ENCODE results near the gene PDE3A. TPM values are rescaled to one million over a fixed set of nuclear protein-coding genes. Genes with fewer than 3 reads are reported as not detected.

PDE3A gene
- polyA plus RNA-seq, 1 experiment = 3.5 TPM

- ChIA-PET CTCF (no interaction called here), POLR2A (no interaction called here)
- TF ChIP-seq CTCF (IDR thresholded peaks at IDR 0.05; ENCODE audit: insufficient read depth, low read depth, low read length) = no peak
- no peak for DNase-seq (ENCODE audit: low read depth)
- Histone ChIP-seq H3K4me3 (ENCODE audit: low read depth, low read length) (no peak overlapping the region), H3K27me3 (ENCODE audit: control insufficient read depth, insufficient read depth, low read length) (no peaks in the 10 kb centered on the region), H3K36me3 (ENCODE audit: control insufficient read depth, insufficient read depth, low read length) (no peaks in the 10 kb centered on the region)
Observed at GRCh38 chr12:20443255-20443654, 74.9 kb downstream of the PDE3A start.

GRCh38 chr12:20443792-20444191, 75.5 kb downstream of the PDE3A start:
- Histone ChIP-seq H3K4me3 (ENCODE audit: low read depth, low read length) (no peak overlapping the region), H3K27me3 (ENCODE audit: control insufficient read depth, insufficient read depth, low read length) (no peaks in the 10 kb centered on the region), H3K36me3 (ENCODE audit: control insufficient read depth, insufficient read depth, low read length) (no peaks in the 10 kb centered on the region)
- CTCF ChIA-PET = no interaction called here
- no peak for DNase-seq (ENCODE audit: low read depth)
- no peak for TF ChIP-seq CTCF (IDR thresholded peaks at IDR 0.05; ENCODE audit: insufficient read depth, low read depth, low read length)
- POLR2A ChIA-PET = no interaction called here

GRCh38 chr12:20444595-20445170, 76.3 kb downstream of the PDE3A start:
- no peak for TF ChIP-seq CTCF (IDR thresholded peaks at IDR 0.05; ENCODE audit: insufficient read depth, low read depth, low read length)
- Histone ChIP-seq H3K36me3 (ENCODE audit: control insufficient read depth, insufficient read depth, low read length) (no peaks in the 10 kb centered on the region), H3K27me3 (ENCODE audit: control insufficient read depth, insufficient read depth, low read length) (no peaks in the 10 kb centered on the region), H3K4me3 (ENCODE audit: low read depth, low read length) (no peak overlapping the region)
- ChIA-PET POLR2A (no interaction called here), CTCF (interaction anchor here (0.8 kb wide), 1 partner anchor 157 kb away, joined by 3 read pairs; no protein-coding TSS in a partner anchor)
- no peak for DNase-seq (ENCODE audit: low read depth)

- ChIA-PET POLR2A (no interaction called here), CTCF (no interaction called here)
- DNase-seq (ENCODE audit: low read depth) = no peak
Observed at GRCh38 chr12:20445687-20446086, 77.3 kb downstream of the PDE3A start.

GRCh38 chr12:20446836-20447235, 78.5 kb downstream of the PDE3A start:
- H3K4me3 ChIP-seq (ENCODE audit: low read depth, low read length) = no peak overlapping the region
- no peaks in the 10 kb centered on the region for H3K36me3 ChIP-seq (ENCODE audit: control insufficient read depth, insufficient read depth, low read length)
- DNase-seq (ENCODE audit: low read depth) = no peak
- CTCF ChIA-PET = no interaction called here
- POLR2A ChIA-PET = no interaction called here
- no peaks in the 10 kb centered on the region for H3K27me3 ChIP-seq (ENCODE audit: control insufficient read depth, insufficient read depth, low read length)
- no peak for TF ChIP-seq CTCF (IDR thresholded peaks at IDR 0.05; ENCODE audit: insufficient read depth, low read depth, low read length)

More at GRCh38 chr12:20445687-20446086, 77.3 kb downstream of the PDE3A start:
- no peaks in the 10 kb centered on the region for H3K27me3 ChIP-seq (ENCODE audit: control insufficient read depth, insufficient read depth, low read length)
- no peak overlapping the region for H3K4me3 ChIP-seq (ENCODE audit: low read depth, low read length)
- TF ChIP-seq CTCF (IDR thresholded peaks at IDR 0.05; ENCODE audit: insufficient read depth, low read depth, low read length) = no peak
- H3K36me3 ChIP-seq (ENCODE audit: control insufficient read depth, insufficient read depth, low read length) = no peaks in the 10 kb centered on the region
